GM19238 (cell line): ENCODE measurements around the gene TBCA.

Experiments used
- DNase-seq: peaks from one replicate; pipeline ENCODE4 v3.0.0; 2011; ENCODE audit warnings: low spot score; ENCODE audit not compliant: insufficient read length

Gene TBCA, protein sequence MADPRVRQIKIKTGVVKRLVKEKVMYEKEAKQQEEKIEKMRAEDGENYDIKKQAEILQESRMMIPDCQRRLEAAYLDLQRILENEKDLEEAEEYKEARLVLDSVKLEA

DNA sequence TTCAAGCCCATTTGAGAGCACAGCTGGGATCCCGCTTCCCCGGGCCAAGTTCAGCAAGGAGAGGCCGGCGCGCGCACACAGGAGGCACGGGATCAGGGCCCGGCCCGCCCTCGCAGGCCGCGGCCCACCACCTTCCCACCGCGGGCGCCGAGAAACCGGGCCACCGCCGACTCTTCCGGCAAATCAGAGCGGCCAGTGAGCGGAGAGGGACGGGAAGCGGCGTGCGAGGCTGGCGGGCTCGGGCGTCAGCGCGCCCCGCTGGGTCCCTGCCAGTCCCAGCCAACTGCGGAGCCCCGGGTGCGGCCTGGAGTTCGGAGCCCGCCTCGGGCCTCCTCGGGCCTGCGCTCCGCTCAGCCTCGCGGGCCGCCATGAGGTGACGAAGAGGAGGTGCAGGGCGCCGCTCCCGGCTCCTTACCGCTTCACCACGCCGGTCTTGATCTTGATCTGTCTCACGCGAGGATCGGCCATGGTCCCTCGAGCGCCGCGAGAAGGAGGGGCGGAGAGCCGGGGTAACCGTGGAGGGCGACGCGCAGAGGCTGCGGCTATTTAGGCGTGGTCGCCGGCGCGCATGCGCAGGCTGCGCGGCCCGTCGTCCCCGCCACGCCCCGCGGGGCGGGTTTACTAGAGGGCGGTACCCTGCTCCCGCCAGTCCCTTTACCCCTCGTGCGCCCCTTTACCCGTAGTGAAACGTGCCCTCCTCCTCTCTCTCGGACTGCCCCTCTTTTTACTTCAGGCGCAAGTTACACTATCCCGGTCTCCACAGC lies at the start of gene TBCA:
Gene TBCA (minus strand): TSS at position 550 of the 764 bp plus-strand sequence. CDS start 82 bp downstream, at position 468.
- DNase-seq, result peak; percentile 60

DNA sequence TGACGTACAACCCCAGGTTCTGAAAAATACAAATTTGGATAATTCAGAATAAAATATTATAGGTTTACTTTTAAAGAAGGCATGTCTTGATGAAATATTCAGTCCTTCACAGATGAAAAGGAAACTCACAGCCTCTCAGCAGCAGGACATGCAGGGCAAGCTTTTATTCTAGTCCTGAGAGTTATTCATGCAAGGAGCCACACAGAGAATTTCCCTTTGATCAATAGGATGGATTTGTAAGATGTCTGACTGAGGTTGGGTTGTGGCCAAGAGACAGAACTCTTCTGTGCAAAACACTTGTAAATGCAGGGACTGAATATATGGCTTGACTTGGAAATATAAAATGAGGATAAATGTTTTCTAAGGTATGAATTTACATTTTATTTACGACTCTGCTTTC lies 48.8 kb upstream of the TBCA start:
- DNase-seq, result no peak

DNA sequence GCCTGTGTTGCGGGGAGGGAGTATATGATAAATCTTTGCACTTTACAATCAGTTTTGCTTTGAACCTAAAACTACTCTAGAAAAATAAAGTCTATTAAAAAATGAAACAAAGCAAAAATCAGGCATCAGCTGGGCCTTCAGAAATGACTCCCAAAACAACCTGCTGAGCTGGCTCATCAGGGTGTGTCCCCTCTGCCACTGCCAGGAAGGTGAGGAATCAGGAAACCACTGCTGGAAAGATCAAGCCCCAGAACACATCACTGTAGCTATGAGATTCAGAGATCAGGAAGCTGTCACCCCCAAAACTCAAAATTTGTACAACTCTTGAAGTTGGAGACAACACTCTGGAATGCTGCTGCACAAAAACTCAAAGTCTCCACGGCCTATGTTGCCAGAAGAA lies 40.5 kb upstream of the TBCA start:
- DNase-seq, result no peak

GRCh38 chr5:77812926-77813589 lies 36.9 kb upstream of the TBCA start:
- no peak for DNase-seq

DNA sequence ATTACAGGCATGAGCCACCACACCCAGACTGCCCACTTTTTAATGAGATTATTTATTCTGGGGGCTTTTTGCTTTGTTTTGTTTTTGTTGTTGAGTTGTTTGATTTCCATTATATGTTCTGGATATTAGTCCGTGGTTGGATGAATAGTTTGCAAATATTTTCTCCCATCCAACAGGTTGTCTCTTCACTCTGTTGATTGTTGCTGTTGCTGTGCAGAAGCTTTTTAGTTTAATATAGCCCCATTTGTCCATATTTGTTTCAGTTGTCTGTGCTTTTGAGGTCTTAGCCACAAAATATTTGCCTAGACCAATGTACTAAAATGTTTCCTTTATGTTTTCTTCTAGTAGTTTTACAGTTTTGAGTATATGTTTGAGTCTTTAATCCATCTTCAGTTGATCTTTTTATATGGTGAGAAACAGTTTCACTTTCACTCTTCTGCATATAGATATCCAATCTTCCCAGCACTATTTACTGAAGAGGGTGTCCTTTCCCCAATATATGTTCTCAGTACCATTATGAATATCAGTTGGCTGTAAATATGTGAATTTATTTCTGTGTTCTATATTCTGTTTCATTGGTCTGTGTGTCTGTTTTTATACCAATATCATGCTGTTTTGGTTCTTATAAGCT lies 30.2 kb upstream of the TBCA start:
- DNase-seq, result no peak

DNA sequence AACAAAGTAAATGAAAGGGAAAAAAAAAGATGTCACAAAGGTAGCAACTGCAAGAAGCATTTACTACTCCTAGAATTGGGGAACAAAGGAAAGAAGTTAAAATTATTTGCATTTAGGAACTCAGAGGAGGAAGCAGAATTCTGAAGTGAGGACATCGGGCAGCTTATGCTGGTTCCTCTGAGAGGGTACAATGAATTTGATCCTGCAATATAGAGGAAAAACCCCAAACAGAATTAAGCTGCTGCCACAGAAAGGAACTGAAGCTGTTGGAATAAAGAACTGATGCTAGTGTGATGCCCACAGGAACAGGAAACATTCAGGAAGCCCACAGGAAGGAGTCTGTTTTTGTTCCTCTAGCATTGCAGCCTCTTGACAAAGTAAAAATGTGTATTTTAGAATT lies 22.3 kb upstream of the TBCA start:
- no peak for DNase-seq

DNA sequence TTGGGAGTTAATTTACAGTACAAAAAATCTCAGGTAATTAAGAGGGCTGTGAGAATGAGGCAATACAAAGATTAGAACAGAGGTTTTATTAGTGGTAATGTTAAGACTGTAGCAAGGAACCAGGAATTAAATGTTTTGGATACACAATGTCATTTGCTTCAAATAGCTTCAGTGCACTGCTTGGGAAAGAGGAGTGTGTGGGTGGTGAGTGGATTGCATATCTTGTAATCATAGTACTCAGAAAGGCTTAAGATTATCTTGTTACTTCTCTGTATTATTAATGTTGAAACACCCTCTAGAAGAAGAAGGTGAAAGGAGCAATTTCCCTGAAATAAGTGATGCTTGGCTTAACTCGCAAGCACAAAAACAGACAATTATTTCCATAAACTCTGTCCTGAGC lies 21.0 kb upstream of the TBCA start:
- DNase-seq, result no peak

- no peak for DNase-seq
Measured at GRCh38 chr5:77795846-77796245, 19.7 kb upstream of the TBCA start.

DNA sequence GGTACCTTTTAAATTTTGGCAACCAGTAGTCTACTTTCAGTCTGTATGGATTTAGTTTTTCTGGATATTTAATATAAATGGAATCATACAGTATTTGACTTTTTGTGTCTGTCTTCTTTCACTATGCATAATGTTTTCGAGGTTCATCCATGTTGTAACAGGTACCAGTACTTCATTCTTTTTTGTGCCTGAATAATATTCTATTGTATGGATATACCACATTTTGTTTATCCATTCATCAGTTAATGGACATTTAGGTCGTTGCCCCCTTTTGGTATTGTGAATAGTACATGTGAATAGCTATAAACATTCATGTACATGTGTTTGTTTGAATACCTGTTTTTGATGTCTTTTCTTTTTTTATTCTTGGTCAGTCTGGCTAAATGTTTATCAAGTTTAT lies 19.1 kb upstream of the TBCA start:
- no peak for DNase-seq

GRCh38 chr5:77791926-77792325 lies 15.8 kb upstream of the TBCA start:
- no peak for DNase-seq

DNA sequence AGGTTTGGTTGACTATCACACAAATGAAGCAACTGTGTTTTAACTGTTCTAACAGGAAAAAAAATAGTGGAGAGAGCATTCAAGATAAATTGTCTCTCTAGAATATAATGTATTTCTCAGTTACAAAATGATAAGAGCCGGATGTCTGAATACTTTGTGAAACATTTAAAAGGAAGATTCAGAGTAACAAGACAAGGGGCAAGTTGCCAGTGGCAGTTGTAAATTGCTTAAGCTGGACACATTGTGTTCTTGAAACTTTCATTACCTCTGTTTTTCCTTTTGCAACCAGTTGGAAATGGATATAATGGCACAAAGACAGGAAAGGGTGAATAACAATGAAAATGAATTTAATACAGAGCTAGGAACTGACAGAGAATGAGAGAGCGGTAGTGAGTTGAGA lies 15.2 kb upstream of the TBCA start:
- DNase-seq, result no peak

DNA sequence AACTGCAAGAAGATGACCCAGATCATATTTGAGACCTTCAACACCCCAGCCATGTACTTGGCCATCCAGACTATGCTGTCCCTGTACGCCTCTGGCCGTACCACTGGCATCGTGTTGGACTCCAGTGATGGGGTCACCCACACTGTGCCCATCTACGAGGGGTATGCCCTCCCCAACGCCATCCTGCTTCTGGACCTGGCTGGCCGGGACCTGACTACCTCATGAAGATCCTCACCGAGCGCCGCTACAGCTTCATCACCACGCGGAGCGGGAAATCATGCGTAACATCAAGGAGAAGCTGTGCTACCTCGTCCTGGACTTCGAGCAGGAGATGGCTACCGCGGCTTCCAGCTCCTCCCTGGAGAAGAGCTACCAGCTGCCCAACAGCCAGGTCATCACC lies 9.1 kb upstream of the TBCA start:
- DNase-seq, result no peak

- no peak for DNase-seq
Measured at GRCh38 chr5:77784735-77785134, 8.6 kb upstream of the TBCA start.

DNA sequence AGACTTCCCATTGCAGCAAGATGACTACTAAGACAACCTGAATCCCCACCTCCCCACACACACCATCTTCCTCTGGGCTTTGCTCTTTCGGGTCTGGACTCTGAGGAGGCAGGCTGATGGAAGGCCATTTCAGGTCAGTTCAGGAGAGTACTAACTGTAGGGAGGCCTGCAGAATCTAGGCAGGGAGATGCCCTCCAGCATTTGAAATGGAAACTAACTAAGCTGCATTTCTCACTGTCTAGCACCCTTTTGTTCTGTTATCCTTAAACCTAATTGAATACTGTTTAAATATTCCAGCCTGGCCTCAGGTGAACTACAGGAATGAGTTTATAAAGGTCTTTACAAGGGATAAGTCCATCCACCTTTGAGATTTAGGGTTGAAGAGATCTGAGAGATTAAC lies 4.9 kb upstream of the TBCA start:
- DNase-seq, result no peak

- no peak for DNase-seq
Measured at GRCh38 chr5:77778881-77779438, 2.8 kb upstream of the TBCA start.

DNA sequence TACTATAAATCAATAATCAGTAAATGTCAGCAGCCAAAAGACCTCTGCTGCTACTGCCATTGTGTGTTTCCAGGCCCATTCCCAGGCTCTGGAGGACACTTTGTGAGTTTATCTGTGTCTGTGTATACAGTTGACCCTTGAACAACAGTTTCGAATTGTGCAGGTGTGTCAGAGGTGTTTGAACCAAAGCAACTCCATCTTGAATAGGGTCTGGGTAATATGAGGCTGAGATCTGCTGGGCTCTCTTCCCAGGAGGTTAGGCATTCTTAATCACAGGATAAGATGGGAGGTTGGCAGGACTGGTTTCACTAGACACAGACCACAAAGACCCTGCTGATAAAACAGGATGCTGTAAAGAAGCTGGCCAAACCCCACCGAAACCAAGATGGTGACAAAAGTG lies 2.3 kb upstream of the TBCA start:
- no peak for DNase-seq

DNA sequence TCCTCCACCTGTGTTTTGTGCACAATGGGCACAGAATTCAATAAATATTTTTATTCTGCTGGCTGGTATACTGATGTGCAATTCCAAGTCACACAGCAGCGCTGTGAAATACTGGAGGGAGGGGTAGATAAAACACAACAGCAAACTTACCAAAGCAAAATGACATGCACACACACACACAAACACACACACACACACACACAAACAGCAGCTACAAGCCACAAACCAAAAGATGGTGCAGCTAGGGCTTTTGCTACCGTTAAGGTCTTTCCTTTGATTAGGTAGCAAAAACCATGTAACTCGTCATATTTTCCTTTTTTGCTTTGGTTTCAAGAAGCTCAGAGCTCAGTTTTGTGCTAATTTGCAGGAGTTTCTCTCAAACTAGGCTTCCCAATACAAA lies 1.8 kb upstream of the TBCA start:
- no peak for DNase-seq

GRCh38 chr5:77777281-77777892 lies 1.2 kb upstream of the TBCA start:
- no peak for DNase-seq

GRCh38 chr5:77776554-77777206 lies 541 bp upstream of the TBCA start:
- DNase-seq, result no peak

DNA sequence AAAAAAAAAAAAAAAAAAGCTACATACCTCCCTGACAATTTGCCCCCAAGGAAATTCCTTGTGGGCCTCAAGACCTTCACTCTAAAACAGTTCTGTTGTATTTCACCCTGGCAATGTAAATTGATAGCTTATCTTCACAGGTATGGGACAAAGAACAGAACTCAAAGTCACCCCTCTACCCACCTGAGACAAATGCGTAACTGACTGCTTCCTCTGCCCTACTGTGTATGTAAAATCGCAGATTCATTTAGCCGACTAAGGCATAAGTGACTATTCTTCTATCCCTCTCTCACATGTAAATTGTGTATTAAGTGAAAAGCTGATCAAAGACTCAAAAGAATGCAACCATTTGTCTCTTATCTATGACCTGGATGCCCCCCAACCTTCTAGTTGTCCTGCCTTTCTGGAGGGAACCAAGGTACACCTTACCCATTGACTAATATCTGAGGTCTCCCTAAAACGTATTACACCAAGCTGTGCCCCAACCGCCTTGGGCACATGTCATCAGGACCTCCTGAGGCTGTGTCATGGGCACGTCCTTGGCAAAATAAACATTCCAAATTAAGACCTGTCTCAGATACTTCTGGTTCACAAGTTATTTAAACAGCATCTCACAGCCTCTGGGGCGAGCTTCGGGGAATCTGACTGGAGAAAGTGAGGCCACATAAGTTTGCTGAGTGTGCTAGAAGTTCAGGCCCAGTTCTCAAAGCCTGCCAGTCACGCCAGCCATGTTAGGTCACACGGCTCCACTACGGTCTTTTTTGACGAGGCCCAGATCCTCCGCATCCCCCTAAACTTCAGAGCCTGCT lies 954 bp downstream of the TBCA start:
- DNase-seq, result no peak
